H9 (cell line): ENCODE measurements around the gene FBXO34. TPM values are rescaled to one million over a fixed set of nuclear protein-coding genes. Genes with fewer than 3 reads are reported as not detected.

Experiments
- DNase-seq: peaks from one replicate; pipeline ENCODE4 v3.0.0-alpha.2; 2017
- H2AFZ ChIP-seq: one replicate; pipeline ENCODE4 v1.6.1; 2013; ENCODE audit warnings: mild to moderate bottlenecking, low read length, control low read depth, moderate library complexity
- H2AK5ac ChIP-seq: 2 replicates; pipeline ENCODE4 v1.6.1; 2013; ENCODE audit warnings: low read length, control low read depth, mixed read lengths; ENCODE audit not compliant: insufficient read length
- H2BK120ac ChIP-seq: one replicate; pipeline ENCODE4 v1.6.1; 2013; ENCODE audit warnings: low read depth, mild to moderate bottlenecking, low read length, control low read depth, inconsistent platforms; ENCODE audit not compliant: poor library complexity, severe bottlenecking
- H2BK12ac ChIP-seq: 2 replicates; pipeline ENCODE4 v1.6.1; 2013; ENCODE audit warnings: low read length, control low read depth, mixed read lengths, low read depth; ENCODE audit not compliant: insufficient read length
- H2BK15ac ChIP-seq: 2 replicates; pipeline ENCODE4 v1.6.1; 2013; ENCODE audit warnings: low read depth, low read length, control low read depth
- H2BK20ac ChIP-seq: one replicate; pipeline ENCODE4 v1.6.1; 2013; ENCODE audit warnings: low read depth, mild to moderate bottlenecking, low read length, control low read depth, inconsistent platforms; ENCODE audit not compliant: poor library complexity, severe bottlenecking
- H2BK5ac ChIP-seq: 2 replicates; pipeline ENCODE4 v1.6.1; 2013; ENCODE audit warnings: low read length, control low read depth, mixed read lengths; ENCODE audit not compliant: insufficient read length
- H3K14ac ChIP-seq: 2 replicates; pipeline ENCODE4 v1.6.1; 2013; ENCODE audit warnings: low read length, control low read depth; ENCODE audit not compliant: insufficient read depth
- H3K18ac ChIP-seq: 2 replicates; pipeline ENCODE4 v1.6.1; 2013; ENCODE audit warnings: low read depth, mild to moderate bottlenecking, mixed read lengths, low read length, control low read depth; ENCODE audit not compliant: insufficient read length
- H3K23ac ChIP-seq: 2 replicates; pipeline ENCODE4 v1.6.1; 2013; ENCODE audit warnings: low read length, control low read depth, mixed read lengths, low read depth; ENCODE audit not compliant: insufficient read length
- H3K23me2 ChIP-seq: 2 replicates; pipeline ENCODE4 v1.6.1; 2013; ENCODE audit warnings: low read depth, mild to moderate bottlenecking, mixed read lengths, low read length, control low read depth; ENCODE audit not compliant: insufficient read length, poor library complexity, severe bottlenecking
- H3K27ac ChIP-seq: 2 replicates; pipeline ENCODE4 v1.5.1; 2013; ENCODE audit warnings: low read length, control low read depth, mixed read lengths, low read depth; ENCODE audit not compliant: insufficient read length
- H3K27me3 ChIP-seq: 2 replicates; pipeline ENCODE4 v1.6.1; 2013; ENCODE audit warnings: low read length, control low read depth, inconsistent platforms; ENCODE audit not compliant: insufficient read depth
- H3K4ac ChIP-seq: 2 replicates; pipeline ENCODE4 v1.6.1; 2013; ENCODE audit warnings: low read depth, mild to moderate bottlenecking, control low read depth, inconsistent platforms, low read length, moderate library complexity
- H3K4me1 ChIP-seq: 2 replicates; pipeline ENCODE4 v1.6.1; 2013; ENCODE audit warnings: low read length, control low read depth, inconsistent platforms; ENCODE audit not compliant: insufficient read depth
- H3K4me2 ChIP-seq: 2 replicates; pipeline ENCODE4 v1.6.1; 2013; ENCODE audit warnings: low read length, control low read depth, mixed read lengths; ENCODE audit not compliant: insufficient read length, insufficient read depth
- H3K56ac ChIP-seq: 2 replicates; pipeline ENCODE4 v1.6.1; 2013; ENCODE audit warnings: low read depth, mild to moderate bottlenecking, mixed read lengths, low read length, control low read depth; ENCODE audit not compliant: insufficient read length
- H3K79me1 ChIP-seq: 2 replicates; pipeline ENCODE4 v1.6.1; 2013; ENCODE audit warnings: low read depth, mild to moderate bottlenecking, moderate library complexity, low read length, control low read depth, inconsistent platforms; ENCODE audit not compliant: insufficient read depth, poor library complexity, severe bottlenecking
- H3K79me2 ChIP-seq: 2 replicates; pipeline ENCODE4 v1.6.1; 2013; ENCODE audit warnings: low read length, control low read depth, inconsistent platforms; ENCODE audit not compliant: insufficient read depth
- H3K9ac ChIP-seq: 2 replicates; pipeline ENCODE4 v1.6.1; 2013; ENCODE audit warnings: low read length, control low read depth, mixed read lengths; ENCODE audit not compliant: insufficient read length; ENCODE audit errors: extremely low read depth
- H3K9me3 ChIP-seq: one replicate; pipeline ENCODE4 v1.6.1; 2013; ENCODE audit warnings: low read depth, low read length, inconsistent platforms; ENCODE audit not compliant: control insufficient read depth
- H3T11ph ChIP-seq: one replicate; pipeline ENCODE4 v1.6.1; 2013; ENCODE audit warnings: mild to moderate bottlenecking, low read length, control low read depth, inconsistent platforms
- H4K20me1 ChIP-seq: one replicate; pipeline ENCODE4 v1.6.1; 2013; ENCODE audit not compliant: control insufficient read depth, insufficient read length, insufficient read depth
- H4K5ac ChIP-seq: 2 replicates; pipeline ENCODE4 v1.6.1; 2013; ENCODE audit warnings: low read depth, mild to moderate bottlenecking, mixed read lengths, low read length, control low read depth; ENCODE audit not compliant: insufficient read length
- H4K8ac ChIP-seq: replicated peaks from 2 replicates; pipeline ENCODE4 v1.6.1; 2013; ENCODE audit warnings: low read length, control low read depth, mixed read lengths, low read depth; ENCODE audit not compliant: insufficient read length
- H4K91ac ChIP-seq: 2 replicates; pipeline ENCODE4 v1.6.1; 2013; ENCODE audit warnings: low read depth, mild to moderate bottlenecking, moderate library complexity, mixed read lengths, low read length, control low read depth; ENCODE audit not compliant: insufficient read length
- H3K27ac Mint-ChIP-seq, 3 experiments: 2 replicates in 2 of 3; 3 replicates in 1 of 3; pipeline ENCODE4 v1.8.0; 2020 to 2021; ENCODE audit warnings: mixed read lengths in 3 of 3, mild to moderate bottlenecking in 1 of 3, moderate library complexity in 1 of 3
- H3K27me3 Mint-ChIP-seq: 2 replicates; pipeline ENCODE4 v1.8.0; 2021; ENCODE audit warnings: low read depth, mild to moderate bottlenecking, moderate library complexity, mixed read lengths
- H3K36me3 Mint-ChIP-seq, 3 experiments: 2 replicates in 2 of 3; 3 replicates in 1 of 3; pipeline ENCODE4 v1.8.0; 2020 to 2021; ENCODE audit warnings: low read depth in 3 of 3, mixed read lengths in 3 of 3; ENCODE audit not compliant: insufficient read depth in 1 of 3
- H3K4me1 Mint-ChIP-seq, 2 experiments: 2 replicates each; pipeline ENCODE4 v1.8.0; 2020; ENCODE audit warnings: mixed read lengths in 2 of 2
- H3K4me3 Mint-ChIP-seq, 2 experiments: 2 replicates in 1 of 2; 3 replicates in 1 of 2; pipeline ENCODE4 v1.8.0; 2020 to 2021; ENCODE audit warnings: mild to moderate bottlenecking in 2 of 2, mixed read lengths in 2 of 2, moderate library complexity in 1 of 2
- H3K9me3 Mint-ChIP-seq, 2 experiments: 2 replicates in 1 of 2; 3 replicates in 1 of 2; pipeline ENCODE4 v1.8.0; 2020; ENCODE audit warnings: mild to moderate bottlenecking in 2 of 2, mixed read lengths in 2 of 2, moderate library complexity in 1 of 2
- CTCF ChIP-seq: fragments of 200-600 bp; sonication (generic); conservative IDR thresholded peaks from 3 replicates; pipeline ENCODE4 v1.8.0; 2021; ENCODE audit warnings: antibody characterized with exemption, mild to moderate bottlenecking
- WGBS: extraction: QIAGEN DNeasy Blood & Tissue Kit; methylation state at CpG from one replicate; pipeline ENCODE4 v1.1.7; 2013; ENCODE audit warnings: missing lambda C conversion rate, low lambda C conversion rate, mixed read lengths; ENCODE audit not compliant: insufficient read length; ENCODE audit errors: extremely low coverage; 5-methylcytosine and 5-hydroxymethylcytosine counted together
- total RNA-seq: library from RNA; stranded (reverse); gene quantifications from 2 replicates; pipeline ENCODE4 v1.2.1, GENCODE V29; 2021

The FBXO34 gene
- total RNA-seq, 1 experiment from 2014 or later, result 12.0 TPM

- no peaks in the 10 kb centered on the region for H3K27me3 ChIP-seq
- no peak overlapping the region for H4K91ac ChIP-seq
- no peak overlapping the region for H2BK120ac ChIP-seq
- no peak overlapping the region for H3T11ph ChIP-seq
- WGBS, result no CpG with 5 or more reads among the region's 4 CpGs
- H3K79me2 ChIP-seq, result no peaks in the 10 kb centered on the region
- H3K56ac ChIP-seq, result no peak overlapping the region
- no peak overlapping the region for H2AFZ ChIP-seq
- H3K27me3 Mint-ChIP-seq, result no peaks in the 10 kb centered on the region
- no peaks in the 10 kb centered on the region for H3K23me2 ChIP-seq
- H3K14ac ChIP-seq, result no peak overlapping the region
- no peak overlapping the region for H3K9ac ChIP-seq
- H2BK12ac ChIP-seq, result no peak overlapping the region
- no peak overlapping the region for H3K27ac ChIP-seq
- H4K20me1 ChIP-seq, result no peaks in the 10 kb centered on the region
- H2AK5ac ChIP-seq, result no peak overlapping the region
- H3K9me3 ChIP-seq, result no peaks in the 10 kb centered on the region
- H3K4me2 ChIP-seq, result no peak overlapping the region
- H3K27ac Mint-ChIP-seq, result no peak overlapping the region
- TF ChIP-seq CTCF, result no peak
- no peak overlapping the region for H4K5ac ChIP-seq
- no peak overlapping the region for H3K18ac ChIP-seq
- peaks cover 0 to 2% of the 10 kb centered on the region in 2 experiments; a peak in 3 of 4 replicates for H3K4me1 Mint-ChIP-seq
- peaks cover 4 to 9% (median 6%) of the 10 kb centered on the region in 3 experiments; a peak in 4 of 7 replicates for H3K36me3 Mint-ChIP-seq
- no peak overlapping the region for H3K23ac ChIP-seq
- no peak overlapping the region for H2BK15ac ChIP-seq
- no peak overlapping the region for H2BK20ac ChIP-seq
- no peak overlapping the region for H3K4me3 Mint-ChIP-seq
- H3K4ac ChIP-seq, result no peak overlapping the region
- H3K4me1 ChIP-seq, result no peaks in the 10 kb centered on the region
- H2BK5ac ChIP-seq, result no peak overlapping the region
- H3K9me3 Mint-ChIP-seq, result no peaks in the 10 kb centered on the region
- no peaks in the 10 kb centered on the region for H3K79me1 ChIP-seq
- no peak overlapping the region for H4K8ac ChIP-seq
- DNase-seq, result no peak
These were observed 88.1 kb downstream of the FBXO34 start for GRCh38 chr14:55359307-55359706.
